ENCODE measurements around the gene NMS.
"Not testable (repeated sequence)": the region's sequence is repeated elsewhere in the genome, so short reads cannot be mapped to it uniquely, and the experiment has no call there.

The NMS gene, protein sequence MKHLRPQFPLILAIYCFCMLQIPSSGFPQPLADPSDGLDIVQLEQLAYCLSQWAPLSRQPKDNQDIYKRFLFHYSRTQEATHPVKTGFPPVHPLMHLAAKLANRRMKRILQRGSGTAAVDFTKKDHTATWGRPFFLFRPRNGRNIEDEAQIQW

DNA sequence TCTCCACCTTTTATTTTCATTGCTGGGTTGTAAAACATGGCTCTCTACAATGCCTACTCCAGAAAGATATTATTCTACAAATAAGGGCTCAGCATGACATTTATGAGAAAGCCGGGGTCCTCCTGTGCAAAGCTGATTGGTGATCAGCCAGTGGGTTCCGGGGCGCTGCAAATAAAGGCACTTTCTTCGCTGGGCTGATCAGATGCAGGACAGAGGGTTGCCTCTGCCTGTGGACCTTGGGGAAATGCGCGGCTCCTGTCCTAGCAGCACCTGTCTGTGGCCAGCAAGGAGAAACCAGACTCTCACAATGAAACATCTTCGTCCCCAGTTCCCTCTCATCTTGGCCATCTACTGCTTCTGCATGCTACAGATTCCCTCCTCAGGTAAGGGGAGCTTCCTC, at the start of gene NMS:
Gene NMS (plus strand): TSS at position 301 of the 400 bp plus-strand sequence. CDS start 7 bp downstream, at position 308.
- in situ Hi-C loops (cut with MboI; ENCODE audit: low sequenced_read_pairs) = no loop called here

DNA sequence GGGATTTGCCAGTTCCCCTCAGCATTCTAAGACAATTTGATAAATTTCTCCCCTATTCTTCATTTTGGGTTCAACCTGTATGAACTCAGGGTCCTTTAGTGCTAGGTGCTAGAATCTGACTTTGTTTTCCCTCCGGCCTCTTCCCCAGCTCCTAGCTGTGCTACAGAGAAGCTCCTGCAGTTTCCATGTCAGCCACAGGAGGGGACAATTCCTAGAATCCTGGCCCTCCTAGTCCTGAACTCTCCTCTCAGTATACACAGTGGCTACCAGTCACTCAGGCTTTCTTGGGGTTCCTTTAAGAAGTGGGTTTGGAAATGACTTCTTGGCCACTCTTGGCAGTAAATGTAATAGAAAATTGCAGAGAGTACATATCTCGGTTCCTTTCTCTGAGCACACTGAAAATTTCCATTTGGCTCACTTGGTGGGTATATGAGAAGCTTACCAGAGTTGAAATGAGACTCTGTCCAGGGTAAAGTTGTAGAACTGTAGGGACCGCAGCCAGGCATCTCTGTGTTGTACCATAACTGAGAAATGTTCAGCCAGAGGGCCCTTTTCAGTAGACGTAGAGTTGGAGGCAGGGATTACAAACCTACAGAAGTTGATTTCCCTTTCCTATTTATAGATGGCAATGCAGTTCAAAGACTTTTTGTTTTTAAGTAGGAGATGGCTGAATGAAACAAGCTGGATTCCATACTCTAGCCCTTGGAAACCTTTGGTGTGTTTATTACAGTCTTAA, 47.8 kb upstream of the NMS start:
- in situ Hi-C loops (cut with MboI; ENCODE audit: low sequenced_read_pairs) = no loop called here

DNA sequence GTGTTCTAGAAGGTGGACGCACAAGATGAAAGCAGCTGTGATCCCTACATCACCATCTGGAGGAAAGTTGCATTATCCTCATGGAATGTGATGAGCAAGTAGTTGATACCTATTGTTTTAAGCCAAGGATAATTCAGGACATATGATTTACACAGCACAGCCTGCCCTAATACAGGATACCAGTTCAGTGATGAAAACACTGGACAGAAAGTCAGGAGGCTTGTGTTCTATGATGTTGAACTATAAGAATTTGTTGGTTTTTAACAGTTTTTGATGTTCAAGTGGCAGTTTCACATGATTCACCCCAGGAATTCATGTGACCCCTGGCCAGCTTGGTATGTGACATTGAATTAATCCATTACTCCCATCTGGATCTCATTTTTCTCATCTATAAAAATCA, 46.7 kb upstream of the NMS start:
- in situ Hi-C loops (cut with MboI; ENCODE audit: low sequenced_read_pairs) = no loop called here

DNA sequence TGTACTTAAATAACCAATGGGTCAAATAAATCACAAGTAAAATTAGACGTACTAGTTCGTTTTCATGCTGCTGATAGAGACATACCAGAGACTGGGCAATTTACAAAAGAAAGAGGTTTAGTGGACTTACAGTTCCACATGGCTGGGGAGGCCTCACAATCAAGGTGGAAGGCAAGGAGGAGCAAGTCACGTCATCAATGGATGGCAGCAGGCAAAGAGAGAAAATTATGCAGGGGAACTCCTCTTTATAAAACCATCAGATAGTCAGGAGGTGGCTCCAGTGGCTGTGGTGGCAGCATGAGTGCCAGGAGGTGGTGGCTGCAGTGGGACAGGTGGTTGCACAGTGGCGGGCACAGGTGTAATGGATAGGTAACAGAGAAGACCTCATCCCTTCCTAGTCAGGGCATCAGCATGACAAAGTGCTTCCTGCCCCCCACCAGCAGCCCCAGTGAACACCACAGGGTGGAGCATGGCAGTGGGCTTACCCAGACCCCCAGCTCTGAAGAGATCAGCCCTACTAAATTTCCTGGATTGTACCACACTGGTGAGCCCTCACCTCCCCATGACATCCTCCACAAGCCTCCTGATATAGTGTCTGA, 45.9 kb upstream of the NMS start:
- in situ Hi-C loops (cut with MboI; ENCODE audit: low sequenced_read_pairs) = no loop called here

DNA sequence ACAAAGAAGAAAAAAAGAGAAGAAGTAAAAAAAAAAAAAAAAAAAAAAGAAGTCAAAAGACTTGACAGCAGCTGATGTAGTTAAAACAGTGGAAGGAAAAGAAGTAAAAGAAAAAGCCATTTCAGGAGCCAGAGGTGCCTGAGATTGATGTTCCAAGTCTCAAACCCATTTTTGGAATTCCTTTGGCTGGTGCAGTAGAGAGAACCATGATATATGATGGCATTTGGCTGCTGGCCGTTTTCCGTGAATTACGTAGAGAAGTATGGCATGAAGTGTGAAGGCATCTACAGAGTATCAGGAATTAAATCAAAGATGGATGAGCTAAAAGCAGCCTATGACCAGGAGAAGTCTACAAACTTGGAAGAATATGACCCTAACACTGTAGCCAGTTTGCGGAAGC, 45.2 kb upstream of the NMS start:
- in situ Hi-C loops (cut with MboI; ENCODE audit: low sequenced_read_pairs) = no loop called here

DNA sequence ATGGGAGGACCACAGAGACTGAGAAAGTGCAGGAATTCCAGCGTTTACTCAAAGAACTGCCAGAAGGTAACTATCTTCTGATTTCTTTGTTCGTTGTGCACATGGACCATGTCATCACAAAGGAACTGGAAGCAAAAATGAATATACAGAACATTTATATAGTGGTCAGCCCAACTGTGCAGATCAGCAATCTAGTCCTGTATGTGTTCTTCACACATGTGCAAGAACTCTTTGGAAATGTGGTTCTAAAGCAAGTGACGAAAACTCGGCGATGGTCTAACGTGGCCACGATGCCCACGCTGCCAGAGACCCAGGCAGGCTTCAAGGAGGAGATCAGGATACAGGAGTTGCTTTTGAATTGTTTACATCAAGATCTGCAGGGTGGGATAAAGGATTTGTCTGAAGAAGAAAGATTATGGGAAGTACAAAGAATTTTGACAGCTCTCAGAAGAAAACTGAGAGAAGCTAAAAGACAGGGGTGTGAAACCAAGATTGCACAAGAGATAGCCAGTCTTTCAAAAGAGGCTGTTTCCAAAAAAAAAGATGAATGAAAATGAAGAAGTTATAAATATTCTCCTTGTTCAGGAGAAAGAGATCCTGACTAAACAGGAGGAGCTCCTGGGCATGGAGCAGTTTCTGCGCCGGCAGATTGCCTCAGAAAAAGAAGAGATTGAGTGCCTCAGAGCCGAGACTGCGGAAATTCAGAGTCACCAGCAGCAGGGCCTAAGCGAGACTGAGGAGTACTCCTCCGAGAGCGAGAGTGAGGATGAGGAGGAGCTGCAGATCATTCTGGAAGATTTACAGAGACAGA, 44.5 kb upstream of the NMS start:
- in situ Hi-C loops (cut with MboI; ENCODE audit: low sequenced_read_pairs) = no loop called here

DNA sequence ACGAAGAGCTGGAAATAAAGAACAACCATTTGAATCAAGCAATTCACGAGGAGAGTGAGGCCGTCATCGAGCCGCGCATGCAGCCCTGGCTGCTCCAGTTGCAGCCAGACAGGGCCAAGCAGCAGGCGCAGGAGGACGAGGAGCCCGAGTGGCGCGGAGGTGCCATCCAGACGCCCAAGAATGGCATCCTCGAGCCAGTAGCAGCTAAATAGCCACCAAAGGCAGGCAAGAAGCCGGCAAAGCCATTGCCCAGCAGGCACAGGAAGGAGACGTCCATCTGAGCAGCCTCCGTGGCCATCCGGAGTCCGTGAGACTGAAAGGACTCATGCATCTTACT, 43.9 kb upstream of the NMS start:
- in situ Hi-C loops (cut with MboI; ENCODE audit: low sequenced_read_pairs) = no loop called here

DNA sequence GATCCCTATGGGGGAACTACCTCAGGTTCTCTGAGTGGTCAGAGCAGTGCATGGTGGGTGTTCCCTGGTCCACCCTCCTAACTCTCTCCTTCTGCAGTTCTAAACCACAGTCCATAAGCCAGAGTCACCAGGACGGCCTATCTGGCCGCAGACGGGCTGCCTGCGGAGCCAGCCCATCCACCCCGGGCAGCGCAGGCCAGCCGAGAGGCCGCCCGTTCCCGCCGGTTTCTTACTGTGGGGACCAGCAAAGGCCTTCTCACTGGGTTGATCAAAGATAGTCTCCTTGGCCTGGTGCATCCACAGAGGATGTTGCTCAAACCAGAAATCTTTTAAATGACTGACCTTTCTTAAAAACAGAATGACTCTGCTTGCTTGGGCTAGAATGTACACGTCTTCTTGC, 43.2 kb upstream of the NMS start:
- in situ Hi-C loops (cut with MboI; ENCODE audit: low sequenced_read_pairs) = no loop called here

DNA sequence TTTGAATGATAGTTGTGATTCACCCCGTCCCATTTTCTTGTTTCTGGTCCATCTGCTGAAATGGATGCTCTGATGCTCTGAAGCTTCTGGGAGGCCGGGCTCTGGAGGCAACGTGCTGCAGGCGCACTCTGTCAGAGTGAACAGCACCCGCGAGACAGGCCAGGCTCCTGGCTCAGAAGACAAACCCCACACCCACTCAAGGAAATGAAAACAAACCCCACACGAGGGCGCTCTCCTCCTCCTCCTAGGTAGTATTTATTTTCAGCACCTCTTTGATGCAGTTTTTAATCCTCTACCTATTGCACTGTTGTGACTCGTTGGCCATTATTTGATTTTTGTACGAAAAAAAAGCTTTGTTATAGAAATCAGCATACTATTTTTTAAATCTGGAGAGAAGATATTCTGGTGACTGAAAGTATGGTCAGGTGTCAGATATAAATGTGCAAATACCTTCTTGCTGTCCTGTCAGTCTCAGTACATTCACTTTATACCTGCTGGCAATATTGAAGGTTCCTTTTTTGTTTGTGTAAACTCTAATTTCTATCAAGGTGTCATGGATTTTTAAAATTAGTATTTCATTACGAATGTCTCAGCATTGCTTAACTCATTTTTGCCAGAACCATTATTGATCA, 42.5 kb upstream of the NMS start:
- in situ Hi-C loops (cut with MboI; ENCODE audit: low sequenced_read_pairs) = no loop called here

DNA sequence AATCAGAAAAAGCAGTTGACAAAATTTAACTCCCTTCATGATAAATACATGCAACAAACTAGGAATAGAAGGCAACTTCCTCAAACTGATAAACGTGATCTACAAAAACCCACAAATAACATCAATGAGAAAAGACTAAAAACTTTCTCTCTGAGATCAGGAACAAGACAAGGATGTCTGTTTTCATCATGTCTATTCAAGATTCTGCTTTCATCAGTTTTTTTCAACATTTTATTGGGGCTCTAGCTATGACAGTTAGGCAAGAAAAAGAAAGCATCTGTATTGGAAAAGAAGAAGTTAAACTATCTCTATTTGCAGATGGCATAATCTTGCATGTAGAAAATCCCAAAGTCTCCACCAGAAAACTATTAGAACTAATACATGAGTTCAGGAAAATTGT, 40.6 kb upstream of the NMS start:
- in situ Hi-C loops (cut with MboI; ENCODE audit: low sequenced_read_pairs) = no loop called here

DNA sequence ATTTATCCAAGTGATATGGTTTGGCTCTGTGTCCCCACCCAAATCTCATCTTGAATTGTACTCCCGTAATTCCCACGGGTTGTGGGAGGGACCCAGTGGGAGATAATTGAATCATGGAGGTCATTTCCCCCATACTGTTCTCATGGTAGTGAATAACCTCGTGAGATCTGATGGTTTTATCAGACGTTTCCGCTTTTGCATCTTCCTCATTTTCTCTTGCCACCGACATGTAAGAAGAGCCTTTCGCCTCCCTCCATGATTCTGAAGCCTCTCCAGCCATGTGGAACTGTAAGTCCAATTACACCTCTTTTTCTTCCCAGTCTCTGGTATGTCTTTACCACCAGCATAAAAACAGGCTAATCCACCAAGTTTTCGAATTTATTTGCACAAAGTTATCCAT, 32.5 kb upstream of the NMS start:
- in situ Hi-C loops (cut with MboI; ENCODE audit: low sequenced_read_pairs) = no loop called here

DNA sequence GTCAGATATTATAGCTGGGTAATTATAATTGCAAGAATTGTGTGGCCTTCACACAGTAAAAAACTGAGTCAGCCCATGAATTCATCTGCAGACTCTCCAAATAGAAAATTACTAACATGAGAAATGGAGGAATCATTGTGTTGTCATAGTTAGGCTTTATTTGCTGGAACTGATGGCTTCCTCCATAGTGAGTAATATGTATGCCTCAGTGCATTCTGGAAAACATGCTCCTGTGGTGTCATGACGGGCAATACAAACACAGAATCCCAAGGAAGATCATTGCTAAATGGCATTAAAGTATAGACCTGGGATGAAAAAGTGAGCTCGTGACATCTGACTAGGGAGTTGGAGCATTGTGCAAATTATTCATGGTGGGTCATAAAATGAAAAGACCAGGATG, 23.6 kb upstream of the NMS start:
- in situ Hi-C loops (cut with MboI; ENCODE audit: low sequenced_read_pairs) = no loop called here

DNA sequence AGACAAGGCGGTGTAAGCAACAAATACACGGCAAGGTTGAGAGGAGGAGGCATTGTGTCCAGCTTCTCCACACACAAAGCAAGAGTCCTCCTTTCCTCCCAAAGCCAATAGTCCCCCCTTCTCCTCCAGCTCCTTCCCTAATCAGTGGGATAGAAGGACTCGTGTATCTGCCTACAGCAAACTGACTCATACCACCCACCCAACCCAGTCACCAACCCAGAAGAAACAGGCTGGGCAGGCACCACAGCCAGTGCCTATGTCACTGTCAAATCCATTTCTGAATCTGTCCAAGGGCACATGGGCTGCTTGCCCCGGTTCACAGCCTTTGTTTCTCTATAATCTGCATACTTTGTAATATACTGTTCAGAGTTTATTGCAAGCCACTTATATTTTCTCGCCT, 19.2 kb upstream of the NMS start:
- in situ Hi-C loops (cut with MboI; ENCODE audit: low sequenced_read_pairs) = no loop called here

DNA sequence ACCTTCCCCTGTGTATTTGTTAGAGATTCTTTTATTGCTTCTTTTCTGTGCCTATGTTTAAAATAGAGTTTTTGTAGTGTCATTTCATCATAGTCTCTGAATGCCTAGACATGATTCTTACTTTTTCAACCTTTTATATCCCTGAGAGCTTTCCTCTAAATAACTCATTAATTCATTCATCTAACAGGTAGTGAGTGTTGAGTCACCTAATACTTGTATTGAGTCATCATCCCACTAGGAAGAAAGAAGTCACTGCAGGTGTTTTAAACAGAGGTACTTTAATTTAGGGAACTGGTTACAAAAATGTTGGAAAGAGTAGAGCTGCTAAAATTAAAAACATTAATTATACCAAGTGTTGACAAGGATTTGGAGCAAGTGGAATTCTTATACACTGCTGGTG, 18.5 kb upstream of the NMS start:
- in situ Hi-C loops (cut with MboI; ENCODE audit: low sequenced_read_pairs) = no loop called here

DNA sequence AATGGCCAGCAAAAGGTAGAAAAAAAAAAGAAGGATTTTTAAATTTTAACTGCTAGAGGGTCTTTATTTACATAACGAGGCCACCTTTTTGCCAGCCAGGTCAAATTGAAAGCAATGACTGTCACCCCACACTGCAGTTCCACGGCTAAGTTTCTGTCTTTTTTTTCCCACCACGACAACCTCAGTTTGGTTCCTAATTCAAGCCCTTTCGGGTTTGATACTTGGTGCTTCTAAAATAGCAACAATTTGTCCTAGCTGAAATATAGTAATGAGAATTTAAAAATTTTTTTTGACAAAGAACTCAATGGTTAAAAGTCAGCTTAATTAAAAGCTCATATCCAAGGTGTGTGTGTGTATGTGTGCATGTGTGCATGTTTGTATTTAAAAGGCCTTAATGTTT, 16.4 kb upstream of the NMS start:
- in situ Hi-C loops (cut with MboI; ENCODE audit: low sequenced_read_pairs) = no loop called here

DNA sequence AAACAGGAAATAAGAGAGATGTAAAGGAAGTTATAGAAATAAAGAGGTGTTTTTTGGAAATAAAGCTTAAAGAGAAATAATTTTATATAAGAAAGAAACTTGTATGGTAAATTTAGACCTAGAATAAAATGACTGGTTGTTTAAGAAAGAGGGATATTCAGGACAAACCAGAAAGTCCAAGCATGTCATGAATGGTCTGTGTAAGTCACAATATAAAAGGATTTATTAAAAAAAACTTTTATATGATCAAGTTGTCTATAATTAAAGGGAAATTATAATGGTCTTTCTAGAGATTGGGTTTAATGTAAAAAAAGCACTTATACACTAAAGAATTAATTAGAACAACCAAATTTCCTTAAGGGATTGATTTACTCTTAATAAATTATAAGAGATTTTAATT, 13.9 kb upstream of the NMS start:
- in situ Hi-C loops (cut with MboI; ENCODE audit: low sequenced_read_pairs) = not testable (repeated sequence)

DNA sequence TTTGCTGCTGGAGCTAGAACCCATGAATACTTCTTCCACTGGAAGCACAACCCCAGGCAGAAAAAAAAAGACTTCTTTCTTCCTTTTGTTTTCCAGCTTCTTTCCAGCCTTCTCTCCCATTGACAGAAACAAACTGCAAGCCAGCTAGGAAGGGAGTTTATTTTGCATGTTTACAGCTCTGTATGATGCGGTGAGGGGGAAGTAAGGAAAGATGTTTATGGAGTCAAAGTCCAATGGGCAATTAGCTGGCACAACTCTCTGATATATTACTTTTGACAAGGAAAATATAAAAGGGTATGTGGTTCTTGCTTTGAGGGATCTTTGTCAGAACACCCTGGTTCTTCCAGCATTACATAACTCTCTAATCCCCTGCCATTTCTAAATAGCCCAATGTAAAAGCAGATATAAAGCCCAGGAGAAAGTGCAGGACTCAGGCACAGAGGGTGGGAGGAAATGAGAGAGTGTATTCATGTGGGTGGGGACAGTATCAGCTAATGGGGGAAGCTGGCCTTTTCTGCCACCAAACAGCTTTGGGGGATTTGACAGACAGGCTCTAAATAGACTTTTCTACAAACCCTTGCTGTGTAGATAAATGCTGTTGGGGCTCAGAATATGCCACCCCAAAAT, 9.3 kb upstream of the NMS start:
- in situ Hi-C loops (cut with MboI; ENCODE audit: low sequenced_read_pairs) = no loop called here

DNA sequence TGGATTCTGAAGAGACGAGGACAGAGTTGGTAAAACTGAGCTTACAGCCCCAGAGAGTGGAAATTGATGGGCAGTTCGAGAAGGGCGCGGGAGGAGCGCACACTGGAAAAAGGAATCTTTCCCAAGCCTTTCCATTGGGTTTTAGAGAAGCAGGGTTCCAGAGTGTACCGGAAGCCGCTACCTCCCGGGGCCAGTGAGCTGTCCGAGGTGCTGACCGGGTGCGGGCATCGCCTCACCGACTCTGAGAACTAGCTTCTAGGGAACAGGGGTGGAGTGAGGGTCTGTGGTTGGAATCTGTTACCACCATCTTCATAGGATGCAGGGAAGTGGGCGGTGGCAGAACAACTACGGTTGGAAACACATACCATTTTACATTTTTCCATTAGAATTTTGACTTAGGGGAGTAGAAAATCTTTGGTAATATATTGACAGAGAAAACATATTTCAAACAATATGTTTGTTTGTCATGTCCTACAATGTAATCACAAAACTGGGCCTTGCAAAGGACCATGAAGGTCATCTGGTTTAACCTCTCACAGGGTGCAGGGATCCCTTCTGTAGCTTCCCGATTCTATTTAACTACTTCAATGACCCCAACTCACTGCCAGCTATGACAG, 724 bp downstream of the NMS start:
- in situ Hi-C loops (cut with MboI; ENCODE audit: low sequenced_read_pairs) = no loop called here

DNA sequence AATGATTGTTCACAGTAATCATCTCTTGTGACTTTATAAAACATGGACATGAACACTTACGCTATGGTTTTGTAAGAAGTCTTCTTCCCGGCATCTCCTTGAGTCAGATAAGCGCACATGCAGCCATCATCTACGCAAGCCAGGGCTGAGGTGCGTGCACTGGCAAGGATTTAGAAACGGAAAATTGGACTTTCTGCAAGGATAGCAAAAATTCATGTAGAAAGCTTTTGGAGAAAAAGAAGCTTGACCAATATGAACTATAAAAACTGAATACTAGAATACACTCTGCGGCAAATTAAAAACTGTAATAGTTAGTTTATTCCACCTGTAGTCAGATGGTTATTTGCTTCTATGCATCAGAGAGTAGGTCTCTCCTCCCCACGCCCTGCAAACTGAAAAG, 6.3 kb downstream of the NMS start:
- in situ Hi-C loops (cut with MboI; ENCODE audit: low sequenced_read_pairs) = no loop called here

DNA sequence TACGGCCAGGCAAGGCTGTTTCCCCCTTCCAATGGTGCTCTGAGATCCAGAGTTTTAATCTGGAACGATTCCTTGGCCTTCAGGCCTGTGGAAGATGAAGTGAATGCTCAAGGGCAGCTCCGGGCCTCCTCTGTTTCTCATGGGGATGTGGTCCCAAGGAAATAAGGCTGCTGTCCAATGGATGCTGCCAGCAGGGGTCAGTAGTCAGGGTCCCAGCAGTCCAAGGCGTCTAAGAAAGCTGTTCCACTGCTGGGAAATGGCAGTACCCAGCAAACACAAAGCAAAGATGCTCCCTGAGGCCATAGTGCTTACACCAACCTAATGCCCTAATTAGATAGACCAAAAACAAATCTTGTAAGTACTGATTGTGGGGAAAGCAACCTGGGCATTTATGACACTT, 12.5 kb downstream of the NMS start:
- in situ Hi-C loops (cut with MboI; ENCODE audit: low sequenced_read_pairs) = no loop called here

DNA sequence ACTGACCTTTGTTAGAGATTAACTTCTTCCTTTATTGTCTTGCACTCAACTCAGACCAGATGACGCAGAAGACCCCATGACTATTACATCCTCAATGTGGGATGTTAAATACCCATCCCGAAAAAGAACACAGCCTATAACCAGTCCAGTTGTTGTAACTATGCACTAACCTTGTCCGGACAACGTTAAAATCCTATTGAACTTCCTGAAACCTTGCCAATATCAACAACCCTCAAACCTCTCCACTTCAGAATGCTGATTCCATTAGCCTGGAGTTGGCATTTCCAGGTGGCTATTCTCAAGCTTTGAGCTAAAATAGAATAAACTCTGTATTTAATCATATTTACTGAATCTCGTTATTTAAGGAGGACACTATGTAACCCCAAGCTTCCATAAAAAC, 13.6 kb downstream of the NMS start:
- in situ Hi-C loops (cut with MboI; ENCODE audit: low sequenced_read_pairs) = no loop called here

All from HL-60/S4 treated with phorbol 12-myristate 13-acetate at 8.2 ng/mL for 4 days and 3 days (cell line).